ENCODE data around the gene PRKAR1B.

Gene PRKAR1B

DNA sequence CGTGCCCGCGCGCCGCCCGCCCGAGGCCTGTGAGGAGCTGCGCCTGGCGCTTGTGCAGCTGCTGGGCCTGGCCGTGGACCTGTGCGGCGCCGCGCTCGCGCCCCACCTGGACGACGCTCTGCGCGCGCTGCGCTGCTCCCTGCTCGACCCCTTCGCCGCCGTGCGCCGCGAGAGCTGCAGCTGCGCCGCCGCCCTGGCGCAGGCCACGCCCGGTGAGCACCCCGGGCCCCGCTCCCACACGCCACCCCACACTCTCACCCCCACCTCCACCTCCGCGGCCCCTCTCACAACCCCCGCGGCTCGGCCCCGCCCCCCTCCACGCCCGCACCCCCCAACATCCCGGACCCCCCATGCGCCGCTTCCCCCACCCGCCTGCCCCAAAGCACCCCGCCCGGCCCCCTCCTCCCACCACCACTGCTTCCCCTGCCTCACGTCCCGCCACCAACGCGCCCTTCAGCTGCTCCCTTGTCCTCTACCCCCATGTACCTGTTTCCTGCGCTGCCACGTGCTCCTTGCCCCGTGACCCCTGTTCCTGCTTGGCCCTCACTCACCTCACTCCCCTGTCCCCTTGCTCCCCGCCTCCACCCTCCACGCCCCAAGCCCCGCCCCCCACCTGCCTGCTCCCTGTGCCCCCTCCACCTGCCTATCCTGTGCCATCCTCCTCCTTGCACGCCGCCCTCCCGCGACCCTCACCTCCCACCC is at the start of gene PRKAR1B:
Gene PRKAR1B (minus strand): TSS at position 178 of the 702 bp plus-strand sequence. CDS start 15,776 bp downstream, outside the sequence.
- DNase-seq: peak; percentile 37 to 52

DNA sequence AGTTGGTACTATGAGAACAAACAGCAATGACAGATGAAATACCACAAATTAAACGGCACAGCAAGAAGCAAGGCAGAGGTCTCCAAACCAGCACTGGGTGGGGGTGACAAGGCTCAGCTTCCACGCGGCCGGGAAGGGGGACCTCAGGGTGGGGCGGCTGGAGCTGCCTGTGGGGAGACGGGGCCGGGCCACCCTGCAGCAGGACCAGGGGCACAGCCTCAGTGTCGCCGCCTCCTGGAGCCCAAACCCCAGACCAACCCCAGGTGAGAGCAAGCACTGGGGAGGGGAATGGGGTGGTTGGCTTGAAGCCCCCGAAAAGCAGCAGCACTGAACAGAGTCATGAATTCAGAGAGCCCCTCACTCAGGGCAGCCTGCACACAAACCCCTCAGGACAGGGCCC is 49.3 kb upstream of the PRKAR1B start:
- DNase-seq: no peak

DNA sequence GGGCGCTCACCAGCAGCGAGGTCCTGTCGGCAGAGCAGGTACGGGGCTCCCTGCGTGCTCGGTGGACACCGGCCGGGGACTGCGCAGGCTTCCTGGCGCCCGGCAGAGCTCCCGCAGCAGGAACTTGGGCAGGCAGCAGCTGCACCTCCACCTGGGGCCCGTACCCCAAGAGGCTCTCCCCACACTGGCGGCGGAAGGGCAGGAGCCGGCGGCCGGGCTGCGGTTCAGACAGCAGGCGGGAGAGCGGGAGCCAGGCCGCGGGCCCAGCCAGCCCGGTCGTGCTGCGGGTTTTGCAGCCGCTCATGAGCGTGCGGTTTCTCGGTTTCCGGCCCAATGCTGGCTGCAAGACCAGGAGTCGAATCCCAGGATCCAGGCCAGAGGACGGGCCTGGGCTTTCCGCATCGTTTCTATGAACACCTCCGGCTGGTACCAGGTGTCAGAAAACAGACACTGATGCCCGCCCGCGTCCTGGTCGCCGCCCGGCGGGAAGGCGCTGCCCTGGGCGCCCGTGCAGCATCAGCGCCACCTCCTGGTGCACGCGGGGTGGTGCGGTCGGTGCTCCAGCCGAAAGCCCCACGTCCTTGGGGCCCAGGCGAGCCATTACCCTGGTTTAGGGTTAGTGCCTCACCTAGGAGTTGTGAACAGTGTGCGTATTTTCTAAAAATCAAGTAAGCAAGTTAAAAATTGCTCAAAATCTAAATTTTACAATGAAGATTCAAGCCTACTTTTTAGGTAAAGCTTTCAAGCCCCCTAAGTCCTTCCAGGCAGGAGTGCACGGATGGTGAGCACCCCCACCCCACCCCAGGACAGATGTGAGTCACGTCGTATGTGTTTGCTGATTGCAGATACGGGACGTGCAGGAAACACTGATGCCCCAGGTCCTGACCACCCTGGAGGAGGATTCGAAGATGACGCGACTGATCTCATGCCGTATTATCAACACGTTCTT is 47.4 kb upstream of the PRKAR1B start:
- DNase-seq: peak; percentile 48 to 53

DNA sequence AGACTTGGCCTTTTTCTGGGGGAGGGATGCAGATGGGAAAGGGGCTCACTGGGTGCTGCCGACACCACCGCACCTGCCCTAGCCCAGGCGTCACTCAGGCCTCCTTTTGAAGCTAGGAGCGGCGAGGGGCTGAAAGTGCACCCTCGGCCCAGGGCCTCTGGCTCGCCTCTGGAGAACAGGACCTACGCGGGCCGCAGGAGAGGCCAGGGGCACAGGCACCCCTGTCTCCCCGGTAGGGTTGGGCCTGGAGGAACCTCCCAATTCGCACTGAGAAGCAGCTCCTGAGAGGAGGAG is 46.5 kb upstream of the PRKAR1B start:
- DNase-seq: no peak

DNA sequence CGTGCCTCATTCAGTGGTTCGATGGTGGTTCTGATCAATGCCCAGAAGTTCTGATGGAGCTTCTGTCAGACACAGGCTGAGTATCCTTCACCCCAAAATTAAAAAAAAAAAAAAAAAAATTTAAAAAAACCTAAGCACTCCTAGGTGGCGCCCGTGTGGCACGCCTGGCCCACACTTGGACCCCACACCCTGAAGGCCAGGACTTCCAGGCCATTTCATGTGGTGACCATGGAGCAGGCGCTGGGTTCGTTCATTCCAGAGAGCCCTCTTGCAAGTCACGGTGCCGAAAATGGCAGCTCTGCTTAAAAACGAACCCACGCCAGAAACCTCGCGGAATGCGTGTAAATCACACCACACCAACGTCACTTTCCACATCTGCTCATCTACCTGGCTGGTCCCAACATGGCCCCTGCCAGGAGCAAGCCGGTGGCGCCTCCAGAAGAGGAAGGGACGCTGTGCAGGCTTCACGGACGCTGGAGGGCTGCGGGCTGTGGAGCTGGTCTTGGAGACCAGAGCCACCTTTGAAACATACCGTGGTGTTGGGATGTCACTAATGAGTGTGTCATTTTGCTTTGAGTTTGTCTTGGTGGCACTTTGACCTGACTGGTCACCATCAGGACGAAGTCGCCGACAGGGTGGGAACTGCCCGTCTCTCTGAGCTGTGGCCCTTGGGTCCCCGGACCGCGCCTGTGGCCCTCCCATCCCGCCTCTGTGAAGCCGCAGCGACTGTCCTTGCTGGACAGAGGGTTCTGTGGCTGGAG is 46.0 kb upstream of the PRKAR1B start:
- no peak for DNase-seq

DNA sequence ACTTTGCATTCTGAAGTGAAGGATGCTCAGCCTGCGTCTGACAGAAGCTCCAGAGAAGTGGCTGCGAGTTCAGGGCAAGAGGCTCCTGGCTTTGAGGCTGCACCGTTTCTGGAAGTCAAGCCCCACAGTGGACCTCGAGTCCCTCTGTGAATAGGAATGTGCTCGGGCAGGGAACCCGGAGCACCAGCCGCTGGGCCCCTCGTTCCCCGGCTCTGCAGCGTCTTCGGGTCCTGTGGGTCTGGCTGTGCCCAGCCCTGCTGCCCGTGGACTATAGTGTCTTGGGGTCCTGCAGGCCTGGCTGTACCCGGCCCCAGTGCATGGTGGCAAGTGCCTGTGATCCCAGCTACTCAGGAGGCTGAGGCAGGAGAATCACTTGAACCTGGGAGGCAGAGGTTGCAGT is 45.3 kb upstream of the PRKAR1B start:
- no peak for DNase-seq

DNA sequence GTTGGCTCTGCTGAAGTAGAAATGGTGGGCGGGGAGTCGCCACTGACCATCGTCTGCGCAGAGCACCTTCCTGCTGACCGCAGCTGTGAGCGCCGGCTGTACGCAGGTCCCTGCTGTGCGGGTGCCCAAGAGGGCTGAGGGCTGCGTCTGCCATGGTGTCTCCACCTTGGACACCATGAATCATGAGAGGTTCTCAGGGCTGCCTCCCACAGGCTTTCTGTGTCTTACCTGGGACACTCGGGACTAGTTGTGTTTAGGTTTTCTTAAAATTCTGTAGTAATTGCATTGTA is 44.9 kb upstream of the PRKAR1B start:
- DNase-seq: no peak

DNA sequence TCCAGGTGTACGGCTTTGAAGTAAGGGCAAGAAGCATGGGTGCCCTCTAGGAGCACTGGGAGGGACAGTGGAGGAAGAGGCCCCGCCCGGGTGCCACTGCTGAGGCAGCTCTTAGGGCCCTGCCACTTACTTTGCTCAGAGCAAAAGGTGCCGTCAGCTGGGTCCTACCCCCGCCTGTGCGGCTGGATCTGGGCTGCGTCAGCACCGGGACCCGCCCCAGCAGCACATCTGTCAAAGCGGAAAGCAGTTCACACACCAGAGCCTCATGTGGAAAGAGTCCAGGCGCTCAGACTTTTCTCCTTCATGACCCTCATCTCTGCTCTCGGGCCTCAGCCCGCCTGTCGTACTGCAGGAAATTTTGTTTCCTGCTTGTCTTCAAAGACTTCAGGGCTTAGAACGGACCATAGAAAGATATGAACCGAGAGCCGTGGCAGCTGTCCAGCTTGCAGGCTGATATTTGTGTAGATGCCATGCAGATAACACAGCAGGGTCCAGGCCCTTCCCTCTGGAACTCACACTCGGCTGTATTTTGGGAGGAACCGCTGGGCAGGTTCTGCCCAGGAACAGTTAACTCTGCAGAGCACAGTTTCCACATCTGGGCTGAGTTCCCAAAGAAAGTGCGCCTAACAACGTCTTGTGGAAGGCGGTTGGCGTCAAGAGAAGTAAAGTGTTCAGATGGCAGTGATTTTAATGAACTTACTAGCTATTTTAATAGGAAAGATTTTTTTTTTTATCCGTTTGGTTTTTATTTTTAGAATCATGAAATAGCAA is 44.3 kb upstream of the PRKAR1B start:
- no peak for DNase-seq

DNA sequence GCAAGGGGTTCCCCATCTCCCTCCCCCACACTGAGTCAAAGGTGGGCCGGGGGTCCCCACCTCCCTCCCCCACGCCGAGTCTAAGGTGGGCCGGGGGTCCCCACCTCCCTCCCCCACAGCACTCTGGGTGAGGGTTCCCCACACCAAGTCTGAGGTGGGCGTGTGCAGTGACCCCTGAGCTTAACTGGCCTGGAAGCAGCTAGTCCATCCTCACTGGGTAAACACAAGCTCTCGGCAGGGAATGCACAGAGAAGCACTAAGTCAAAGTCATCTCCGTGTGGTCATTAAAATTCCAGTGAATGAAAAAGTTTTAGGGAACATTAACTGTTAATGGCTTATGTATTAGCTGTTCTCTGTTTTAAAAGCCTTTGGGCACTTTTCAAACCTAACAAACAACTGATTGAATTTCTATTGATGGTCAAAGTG is 43.7 kb upstream of the PRKAR1B start:
- no peak for DNase-seq

DNA sequence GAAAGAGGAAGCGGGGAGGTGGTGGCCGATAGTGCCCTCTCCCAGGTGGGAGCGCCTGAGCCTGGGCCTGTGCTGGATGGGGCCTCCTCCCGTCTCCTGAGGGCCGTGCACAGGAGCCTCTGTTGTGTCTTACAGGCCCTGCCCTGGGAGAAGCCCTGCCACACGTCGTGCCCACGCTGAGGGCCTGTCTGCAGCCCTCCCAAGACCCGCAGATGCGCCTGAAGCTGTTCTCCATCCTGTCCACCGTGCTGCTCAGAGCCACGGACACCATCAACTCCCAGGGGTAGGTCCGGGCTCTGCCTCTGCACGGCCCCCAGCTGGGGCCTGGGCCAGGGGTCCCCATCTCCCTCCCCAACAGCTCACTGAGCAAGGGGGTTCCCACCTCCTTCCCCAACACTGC is 43.3 kb upstream of the PRKAR1B start:
- DNase-seq: no peak

DNA sequence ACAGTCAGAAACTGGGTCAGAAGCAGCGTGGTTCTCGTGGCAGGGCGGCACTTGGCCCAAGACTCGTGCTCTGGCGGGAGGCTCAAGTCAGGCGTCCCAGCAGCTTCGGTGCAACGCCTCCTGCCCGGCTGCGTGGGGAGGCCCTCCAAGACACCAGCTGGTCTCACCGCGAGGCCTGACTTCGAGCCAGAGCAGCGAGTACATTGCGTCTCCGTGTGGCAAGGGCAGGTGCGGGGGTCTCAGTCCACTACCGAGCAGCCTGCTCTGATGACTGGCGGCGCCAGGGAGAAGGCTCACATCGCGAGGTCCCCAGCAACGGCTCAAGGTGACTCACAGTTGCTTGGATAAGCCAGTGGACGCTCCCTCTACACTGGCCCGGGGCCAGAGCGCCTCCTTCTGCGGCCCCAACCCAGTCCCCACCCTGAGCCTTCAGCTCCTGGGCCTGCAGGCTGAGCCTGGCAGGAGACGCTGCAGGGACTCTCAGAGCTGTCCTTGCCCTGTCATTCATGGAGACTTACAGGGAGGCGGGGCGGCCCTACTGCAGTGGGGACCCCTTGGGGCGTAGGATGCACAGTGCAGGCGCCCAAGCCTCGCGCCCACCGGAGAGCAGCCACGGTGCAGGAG is 41.9 kb upstream of the PRKAR1B start:
- DNase-seq: no peak

DNA sequence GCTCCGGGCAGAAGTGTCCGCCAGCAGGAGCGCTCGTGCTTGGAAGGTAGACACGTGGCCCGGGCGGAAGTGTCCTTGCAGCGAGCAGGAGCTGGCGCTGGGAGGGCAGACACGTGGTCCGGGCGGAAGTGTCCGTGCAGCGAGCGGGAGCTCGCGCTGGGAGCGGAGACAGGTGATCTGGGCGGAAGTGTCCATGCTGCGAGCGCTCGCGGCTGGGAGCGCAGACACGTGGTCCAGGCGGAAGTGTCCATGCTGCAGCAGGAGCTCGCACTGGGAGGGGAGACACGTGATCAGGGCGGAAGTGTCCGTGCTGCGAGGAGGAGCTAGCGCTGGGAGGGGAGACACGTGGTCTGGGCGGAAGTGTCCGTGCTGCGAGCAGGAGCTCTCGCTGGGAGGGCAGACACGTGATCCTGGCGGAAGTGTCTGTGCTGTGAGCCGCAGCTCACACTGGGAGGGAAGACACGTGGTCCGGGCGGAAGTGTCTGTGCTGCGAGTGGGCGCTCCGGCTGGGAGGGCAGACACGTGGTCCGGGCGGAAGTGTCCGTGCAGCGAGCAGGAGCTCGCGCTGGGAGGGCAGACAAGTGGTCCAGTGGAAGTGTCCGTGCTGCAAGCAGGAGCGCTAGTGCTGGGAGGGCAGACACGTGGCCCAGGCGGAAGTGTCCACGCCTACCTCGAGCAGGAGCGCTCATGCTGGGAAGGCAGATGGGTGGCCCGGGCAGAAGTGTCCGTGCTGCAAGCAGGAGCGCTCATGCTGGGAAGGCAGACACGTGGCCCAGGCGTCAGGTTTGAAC is 41.1 kb upstream of the PRKAR1B start:
- no peak for DNase-seq

DNA sequence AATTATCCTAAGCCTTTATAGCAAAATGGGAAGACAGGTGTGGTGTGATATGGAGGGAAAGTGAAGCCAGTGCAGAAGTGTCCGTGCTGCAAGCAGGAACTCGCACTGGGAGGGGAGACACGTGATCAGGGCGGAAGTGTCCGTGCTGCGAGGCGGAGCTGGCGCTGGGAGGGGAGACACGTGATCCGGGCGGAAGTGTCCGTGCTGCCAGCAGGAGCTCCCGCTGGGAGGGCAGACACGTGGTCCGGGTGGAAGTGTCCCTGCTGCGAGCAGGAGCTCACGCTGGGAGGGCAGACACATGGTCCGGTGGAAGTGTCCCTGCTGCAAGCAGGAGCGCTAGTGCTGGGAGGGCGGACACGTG is 40.5 kb upstream of the PRKAR1B start:
- no peak for DNase-seq

DNA sequence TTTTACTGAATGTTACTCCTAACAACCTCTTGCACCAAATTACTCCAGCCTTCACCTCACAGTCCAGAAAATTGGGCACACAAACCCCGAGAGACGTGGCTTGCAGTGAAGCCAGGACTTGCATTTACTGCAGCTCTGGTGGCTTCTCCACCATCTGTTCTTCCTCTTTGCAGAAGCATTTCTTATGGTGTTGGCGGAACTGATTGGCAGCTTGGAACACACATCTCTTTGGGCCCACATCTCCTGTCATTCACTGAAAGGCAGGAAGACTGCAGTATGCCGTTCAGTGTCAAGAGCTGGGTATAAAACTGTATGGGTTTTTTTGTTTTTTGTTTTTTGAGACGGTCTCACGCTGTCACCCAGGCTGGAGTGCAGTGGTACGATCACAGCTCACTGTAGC is 38.3 kb upstream of the PRKAR1B start:
- DNase-seq: no peak

DNA sequence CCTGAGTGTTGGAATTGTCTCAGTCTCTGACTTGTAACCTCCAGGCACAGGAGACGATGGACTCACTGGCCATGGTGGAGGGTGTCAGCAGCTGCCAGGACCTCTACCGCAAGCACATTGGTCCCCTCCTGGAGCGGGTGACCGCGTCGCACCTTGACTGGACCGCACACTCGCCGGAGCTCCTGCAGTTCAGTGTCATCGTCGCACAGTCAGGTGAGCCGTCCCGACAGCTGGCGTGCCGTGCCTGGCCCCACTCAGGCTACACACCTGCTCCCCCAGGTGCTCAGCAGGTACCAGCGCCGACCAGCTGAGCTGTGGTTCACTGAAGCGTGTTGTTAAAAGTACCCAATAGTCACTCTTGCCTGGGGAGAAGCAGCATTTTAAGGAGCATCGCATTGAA is 36.7 kb upstream of the PRKAR1B start:
- no peak for DNase-seq

DNA sequence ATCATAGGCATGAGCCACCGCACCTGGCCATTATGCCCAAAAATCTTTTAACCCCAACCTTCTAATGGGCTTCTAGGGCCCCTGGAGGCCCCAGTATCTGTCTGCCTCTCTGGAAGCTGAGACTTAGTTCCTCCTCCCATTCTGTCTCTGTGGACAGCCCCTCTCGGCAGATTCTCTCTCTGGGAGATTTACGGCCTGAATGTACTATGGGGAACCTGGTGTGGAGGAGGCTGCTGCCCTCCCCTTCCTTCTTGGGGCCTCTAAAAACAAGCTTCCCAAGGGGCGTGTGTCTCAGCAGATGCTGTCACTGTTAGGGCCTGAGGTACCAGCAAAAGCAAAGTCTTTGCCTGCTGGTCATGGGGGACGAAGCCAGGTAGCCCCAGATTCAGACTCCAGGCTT is 35.8 kb upstream of the PRKAR1B start:
- no peak for DNase-seq

DNA sequence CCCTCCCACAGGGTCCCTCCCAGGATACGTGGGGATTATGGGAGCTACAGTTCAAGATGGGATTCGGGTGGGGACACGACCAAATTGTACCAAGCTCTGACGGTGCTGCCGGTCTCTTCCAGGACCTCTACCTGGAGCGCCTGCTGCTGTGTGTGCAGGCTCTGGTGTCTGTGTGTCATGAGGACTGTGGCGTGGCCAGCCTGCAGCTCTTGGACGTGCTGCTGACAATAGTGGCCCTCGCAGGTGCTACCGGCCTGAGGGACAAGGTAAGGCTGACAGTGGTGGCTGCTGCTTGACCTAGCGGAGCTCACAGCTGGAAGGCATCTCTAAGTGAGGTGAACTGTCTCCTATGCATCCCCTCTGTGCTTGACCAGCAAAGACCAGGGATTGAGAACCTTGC is 34.5 kb upstream of the PRKAR1B start:
- DNase-seq: no peak

DNA sequence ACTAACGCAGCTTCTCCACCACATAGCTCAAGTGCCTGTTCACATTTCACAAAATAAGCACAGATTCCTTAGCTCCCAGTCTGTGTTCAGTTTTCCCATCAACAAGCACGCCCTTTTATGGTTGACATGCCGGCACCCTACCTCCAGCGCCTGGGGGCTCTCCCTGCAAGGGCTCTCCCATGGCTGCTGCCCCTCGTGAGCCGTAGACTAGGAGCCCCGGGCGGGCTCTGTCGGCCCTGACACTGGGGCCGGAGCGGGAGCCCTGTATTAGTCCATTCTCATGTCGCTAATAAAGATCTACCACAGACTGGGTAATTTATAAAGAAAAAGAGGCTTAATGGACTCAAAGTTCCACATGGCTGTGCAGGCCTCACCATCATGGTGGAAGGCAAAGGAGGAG is 34.0 kb upstream of the PRKAR1B start:
- DNase-seq: no peak

DNA sequence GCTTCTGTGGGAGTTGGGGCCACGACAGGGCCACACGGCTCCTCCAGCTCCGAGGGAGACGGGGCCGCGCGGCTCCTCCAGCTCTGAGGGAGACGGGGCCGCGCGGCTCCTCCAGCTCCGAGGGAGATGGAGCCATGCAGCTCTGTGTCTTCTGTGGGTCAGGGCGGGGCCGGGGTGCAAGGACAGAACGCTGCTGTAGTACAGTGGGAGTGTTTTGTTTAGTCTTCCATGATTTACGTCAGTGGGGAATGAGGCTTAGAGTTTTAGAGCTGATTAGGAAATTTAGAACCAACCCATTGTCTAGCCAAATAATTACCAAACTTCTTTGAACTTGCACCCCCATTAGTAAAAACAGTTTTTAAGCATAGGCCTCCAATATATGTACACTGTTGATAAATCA is 32.9 kb upstream of the PRKAR1B start:
- DNase-seq: no peak

DNA sequence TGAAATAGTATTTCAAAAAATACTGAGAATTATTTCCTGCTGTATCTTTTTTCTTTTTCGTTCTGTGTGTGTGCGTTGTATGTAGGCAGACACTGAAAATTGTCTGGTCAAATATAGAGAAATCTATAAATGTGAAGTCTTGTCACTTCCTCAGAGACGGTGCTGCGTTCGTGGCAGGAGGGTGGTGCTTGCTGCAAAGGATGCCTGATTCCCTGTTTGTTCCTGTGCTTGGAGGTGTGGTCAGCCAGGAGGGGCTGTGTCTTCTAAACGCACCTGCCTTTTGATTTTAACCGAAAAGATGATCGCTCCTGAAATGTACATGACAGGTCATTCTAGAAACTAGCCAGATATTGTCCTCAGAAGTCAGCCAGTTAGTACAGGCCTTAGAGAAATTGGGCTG is 32.5 kb upstream of the PRKAR1B start:
- no peak for DNase-seq

DNA sequence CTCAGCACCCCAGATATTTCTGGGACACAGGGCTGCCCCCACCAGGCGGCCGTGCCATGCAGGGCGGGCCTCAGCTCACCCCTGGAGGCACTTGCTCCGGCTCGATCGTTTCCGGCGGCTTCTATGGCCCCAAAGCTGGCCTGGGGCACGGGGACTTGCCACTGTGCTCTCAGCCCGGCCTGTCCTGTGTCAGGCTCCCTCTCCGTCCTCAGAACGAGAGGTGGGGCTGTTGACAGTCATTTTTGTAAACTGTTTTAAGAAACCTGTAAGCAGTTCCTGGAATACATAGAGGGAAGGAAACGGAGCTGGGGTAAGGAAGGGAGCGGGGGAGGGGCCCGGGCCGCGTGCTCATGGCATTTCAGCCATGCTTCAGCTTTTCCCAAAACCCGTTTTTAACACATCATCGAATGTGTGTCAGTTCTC is 30.7 kb upstream of the PRKAR1B start:
- DNase-seq: no peak

All from activated CD4-positive, alpha-beta T cell treated with anti-CD3 and anti-CD28 coated beads, Interleukin-2, amount 50 U/mL, for 4 hours (primary cell).